ENCODE data around the gene APP.
"Not testable (repeated sequence)": the region's sequence is repeated elsewhere in the genome, so short reads cannot be mapped to it uniquely, and the experiment has no call there.

The APP gene

DNA sequence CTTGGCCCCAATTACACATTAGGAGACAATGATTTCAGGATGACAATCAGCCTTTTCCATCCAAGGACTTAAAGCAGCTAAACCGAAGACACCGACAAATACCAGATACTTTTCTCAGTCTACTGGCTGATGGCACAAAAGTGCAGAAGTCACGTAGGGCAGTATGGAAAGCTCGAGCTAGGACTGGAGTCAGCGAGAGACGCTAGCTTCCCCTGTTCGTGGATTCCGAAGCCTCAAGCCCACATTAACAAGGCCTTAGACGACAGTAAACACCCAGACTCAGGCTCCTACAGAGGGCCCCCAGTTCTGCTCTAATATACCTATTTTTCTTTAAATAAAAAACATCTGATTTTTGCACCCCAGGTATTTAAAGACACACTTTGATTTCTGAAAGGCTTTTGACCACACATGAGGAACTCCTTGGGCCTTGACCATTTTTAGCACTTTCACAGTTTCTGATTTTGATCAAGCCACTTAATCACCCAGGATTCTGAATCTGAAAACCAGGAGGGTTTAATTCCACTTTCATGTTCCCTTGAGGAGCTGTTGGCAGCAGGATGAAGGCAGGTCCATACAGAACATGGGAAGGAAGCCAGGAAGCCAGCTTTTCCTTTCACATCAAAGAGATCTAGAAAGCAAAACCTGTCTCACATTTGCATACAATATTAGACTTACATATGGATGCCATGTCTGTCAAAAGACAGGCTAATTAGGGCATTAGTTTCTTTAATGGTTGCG, 231.7 kb downstream of the APP start:
- DNase-seq (ENCODE audit: low read depth), result no peak

DNA sequence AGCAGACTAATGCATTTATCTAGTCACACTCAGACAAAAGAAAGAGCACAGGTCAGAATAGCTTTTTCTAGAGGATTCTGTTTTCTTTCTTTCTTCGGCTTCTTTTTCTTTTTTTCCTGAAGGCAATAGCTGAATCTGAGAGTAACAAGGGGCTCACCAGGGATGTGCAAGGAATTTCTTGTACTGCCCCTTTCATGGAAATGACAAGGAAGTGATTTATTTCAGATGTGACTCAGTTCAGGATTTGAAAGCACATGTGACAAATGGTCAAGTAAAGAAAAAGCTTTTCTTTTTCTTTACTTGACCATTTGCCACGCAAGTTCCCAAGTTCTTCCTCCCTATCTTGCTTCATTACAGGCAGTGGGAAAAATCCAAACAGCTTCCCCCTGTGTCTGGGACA, 233.8 kb downstream of the APP start:
- no peak for DNase-seq (ENCODE audit: low read depth)

GRCh38 chr21:25934771-25935224, 235.8 kb downstream of the APP start:
- no peak for DNase-seq (ENCODE audit: low read depth)

DNA sequence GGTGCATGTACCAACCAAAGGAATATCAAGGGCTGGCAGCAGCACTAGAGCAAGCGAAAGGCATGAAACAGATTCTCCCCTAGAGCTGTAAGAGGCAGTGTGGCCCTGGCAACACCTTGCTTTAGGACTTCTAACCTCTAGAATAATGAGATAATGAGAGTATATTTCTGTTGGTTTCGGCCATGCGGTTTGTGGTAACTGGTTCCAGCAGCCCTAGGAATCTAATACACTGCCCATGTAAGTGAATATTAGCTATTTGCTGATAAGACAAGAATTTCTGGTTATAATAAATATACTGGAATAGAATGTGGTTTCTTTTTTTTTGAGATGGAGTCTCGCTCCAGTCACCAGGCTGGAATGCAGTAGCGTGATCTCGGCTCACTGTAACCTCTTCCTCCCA, 236.4 kb downstream of the APP start:
- no peak for DNase-seq (ENCODE audit: low read depth)

- DNase-seq (ENCODE audit: low read depth), result no peak
These were observed 238.8 kb downstream of the APP start for GRCh38 chr21:25931765-25932164.

DNA sequence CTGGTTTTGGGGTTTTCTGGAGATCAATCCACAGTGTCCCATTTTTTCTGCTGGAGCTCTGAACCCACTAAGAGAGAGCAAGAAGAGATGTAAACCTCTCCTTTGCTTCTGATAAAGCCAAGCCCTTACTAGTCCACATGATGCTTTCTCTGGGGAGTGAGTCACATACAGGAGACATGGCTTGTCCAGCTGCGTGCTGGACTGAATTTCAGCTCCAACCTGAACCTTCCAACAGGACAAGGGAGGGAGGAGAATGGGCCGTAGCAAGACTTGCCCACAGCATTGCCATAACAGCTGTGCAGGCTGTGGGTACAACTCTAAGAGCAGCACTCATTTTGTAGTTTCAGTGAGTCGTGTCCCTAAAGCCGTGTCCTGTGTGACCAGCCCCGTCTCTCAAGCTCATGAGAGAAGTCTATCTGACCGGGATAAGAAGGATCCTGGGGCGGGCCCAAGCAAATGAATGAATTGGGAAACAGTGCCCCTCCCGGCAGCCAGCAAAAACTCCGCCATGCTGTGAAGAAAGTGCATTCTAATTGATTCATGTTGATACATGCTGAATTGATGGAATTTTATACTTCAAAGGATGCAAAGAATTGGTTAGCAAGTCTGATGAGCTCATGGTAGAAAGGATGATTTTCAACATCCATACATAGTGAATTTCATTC, 240.6 kb downstream of the APP start:
- no peak for DNase-seq (ENCODE audit: low read depth)

GRCh38 chr21:25927195-25927880, 243.2 kb downstream of the APP start:
- DNase-seq (ENCODE audit: low read depth), result no peak

DNA sequence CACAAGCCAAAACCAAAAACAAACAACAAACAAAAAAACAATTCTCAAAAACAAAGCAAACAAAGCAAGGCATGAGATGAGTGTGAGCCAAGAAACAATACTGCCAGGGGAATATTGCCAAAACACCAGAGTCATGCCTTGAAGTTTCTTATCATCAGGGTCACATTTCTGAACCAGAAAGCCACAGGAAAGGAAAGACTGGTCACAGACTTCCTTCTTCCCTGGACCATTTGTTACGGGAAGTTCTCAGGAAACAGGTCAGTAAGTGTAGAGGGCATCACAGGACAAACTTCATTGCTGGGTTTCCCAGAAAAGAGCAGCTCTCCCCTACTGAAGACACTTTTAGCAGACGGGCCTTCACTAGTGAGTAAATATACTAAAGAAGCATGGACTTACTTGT, 244.6 kb downstream of the APP start:
- DNase-seq (ENCODE audit: low read depth), result no peak

- no peak for DNase-seq (ENCODE audit: low read depth)
These were observed 245.3 kb downstream of the APP start for GRCh38 chr21:25925064-25925800.

- not testable (repeated sequence) for DNase-seq (ENCODE audit: low read depth)
These were observed 252.4 kb downstream of the APP start for GRCh38 chr21:25918152-25918551.

DNA sequence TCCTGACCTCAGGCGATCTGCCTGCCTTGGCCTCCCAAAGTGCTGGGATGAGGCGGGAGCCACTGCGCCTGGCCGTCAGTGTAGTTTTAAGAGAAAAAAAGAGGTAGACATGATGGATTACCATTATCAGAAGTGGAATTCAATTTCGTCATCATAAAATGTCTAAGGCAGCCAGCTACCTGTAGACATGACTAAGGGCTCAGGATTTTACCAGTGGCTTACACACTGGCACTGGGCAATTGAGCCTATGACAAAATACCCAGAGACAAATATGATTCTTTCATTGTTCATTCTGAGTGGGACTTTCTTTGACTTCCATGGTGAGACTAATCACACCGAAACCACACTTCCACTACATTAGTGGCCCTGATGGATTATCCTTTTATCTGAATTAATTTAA, 254.3 kb downstream of the APP start:
- DNase-seq (ENCODE audit: low read depth), result no peak

DNA sequence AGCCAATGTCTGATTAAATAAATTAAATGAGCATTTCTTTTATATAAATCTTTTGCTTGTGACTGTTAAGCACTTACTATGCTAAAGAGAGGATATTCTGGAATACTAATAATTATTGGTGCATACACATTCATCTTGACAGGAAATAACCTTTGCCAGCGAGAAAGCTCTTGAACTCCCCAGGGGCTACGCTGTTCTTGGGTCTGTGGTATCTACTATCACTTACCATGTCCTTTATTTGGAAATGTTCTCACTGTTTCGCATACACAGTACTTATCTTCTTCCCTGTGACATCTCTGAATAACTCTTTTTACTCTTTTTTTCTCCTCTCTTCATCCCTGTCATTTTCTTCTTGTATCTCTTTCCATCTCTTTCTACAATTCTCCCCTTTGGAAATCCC, 257.1 kb downstream of the APP start:
- no peak for DNase-seq (ENCODE audit: low read depth)

GRCh38 chr21:25912402-25912746, 258.2 kb downstream of the APP start:
- no peak for DNase-seq (ENCODE audit: low read depth)

GRCh38 chr21:25911730-25912401, 258.7 kb downstream of the APP start:
- no peak for DNase-seq (ENCODE audit: low read depth)

DNA sequence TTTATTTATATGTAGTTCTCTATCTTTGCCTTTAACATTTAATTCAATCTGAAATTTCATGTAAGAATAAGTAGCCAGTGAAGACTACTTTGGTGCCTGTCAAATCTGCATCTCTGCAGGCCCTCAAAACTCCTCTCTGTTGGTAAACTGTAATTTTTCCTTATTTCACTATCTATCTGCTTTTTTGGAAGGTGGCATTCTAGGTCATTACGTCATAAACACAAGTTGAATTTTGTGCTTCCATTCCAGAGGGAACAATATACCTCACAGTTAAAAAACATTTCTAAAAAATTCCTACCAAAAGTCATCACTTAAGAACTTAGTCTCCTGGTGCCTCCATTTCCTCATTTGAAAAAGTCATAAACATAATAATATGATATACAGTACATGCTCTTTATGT, 259.8 kb downstream of the APP start:
- no peak for DNase-seq (ENCODE audit: low read depth)

DNA sequence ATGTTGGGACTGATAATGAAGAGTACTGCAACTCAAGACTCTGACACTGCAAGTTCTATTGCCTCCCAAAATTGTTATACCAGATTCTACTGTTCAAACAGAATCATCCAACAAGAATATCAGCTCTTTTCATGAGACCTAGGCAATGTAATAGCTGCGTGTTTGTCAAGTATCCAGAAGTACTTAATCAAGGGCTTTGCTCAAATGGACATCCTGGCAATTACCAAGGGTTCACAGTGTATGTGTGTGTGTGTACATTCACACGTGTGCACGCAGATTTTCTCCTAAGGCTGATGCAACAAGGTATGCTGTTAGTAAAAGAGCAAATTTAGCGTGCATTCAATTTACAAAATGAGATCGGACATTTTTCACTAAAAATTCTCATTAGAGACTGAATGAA, 261.2 kb downstream of the APP start:
- no peak for DNase-seq (ENCODE audit: low read depth)

DNA sequence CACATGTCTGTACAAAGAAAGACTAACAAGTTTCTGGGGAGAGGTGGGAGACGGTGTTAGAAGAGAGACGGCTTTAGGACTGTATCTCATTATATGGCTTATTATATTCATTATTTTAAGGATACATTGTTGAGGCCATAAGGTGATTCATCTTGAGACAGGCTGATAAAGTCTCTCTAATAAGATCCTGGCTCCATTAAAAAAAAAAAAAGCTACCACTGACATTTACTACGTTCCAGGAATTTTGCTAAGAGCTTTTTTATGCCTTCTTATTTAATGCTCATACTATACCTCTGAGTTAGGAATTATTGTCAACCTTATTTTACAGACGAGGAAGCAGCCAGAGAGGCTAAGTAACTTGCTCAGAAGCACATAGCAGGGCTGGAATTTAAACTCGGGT, 262.1 kb downstream of the APP start:
- DNase-seq (ENCODE audit: low read depth), result no peak

GRCh38 chr21:25907573-25908275, 262.8 kb downstream of the APP start:
- no peak for DNase-seq (ENCODE audit: low read depth)

DNA sequence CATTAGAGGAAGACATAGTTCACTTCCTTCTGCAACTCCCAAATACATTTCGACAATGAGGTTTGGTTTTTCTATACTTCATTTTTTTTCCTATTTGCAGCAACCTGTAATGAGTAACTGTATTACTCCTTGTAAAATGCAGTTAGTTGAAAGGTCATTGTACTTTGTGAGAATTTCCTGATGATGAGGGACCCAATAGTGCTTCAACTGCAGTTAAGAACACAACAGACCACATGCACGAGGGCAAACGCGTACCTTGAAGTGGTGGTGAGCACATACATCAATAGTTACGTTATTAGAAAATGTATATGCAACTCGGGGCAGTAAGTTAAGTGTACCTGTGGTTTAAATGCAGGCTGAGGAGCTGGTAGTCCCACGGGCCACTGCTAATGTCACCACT, 264.0 kb downstream of the APP start:
- DNase-seq (ENCODE audit: low read depth), result no peak

DNA sequence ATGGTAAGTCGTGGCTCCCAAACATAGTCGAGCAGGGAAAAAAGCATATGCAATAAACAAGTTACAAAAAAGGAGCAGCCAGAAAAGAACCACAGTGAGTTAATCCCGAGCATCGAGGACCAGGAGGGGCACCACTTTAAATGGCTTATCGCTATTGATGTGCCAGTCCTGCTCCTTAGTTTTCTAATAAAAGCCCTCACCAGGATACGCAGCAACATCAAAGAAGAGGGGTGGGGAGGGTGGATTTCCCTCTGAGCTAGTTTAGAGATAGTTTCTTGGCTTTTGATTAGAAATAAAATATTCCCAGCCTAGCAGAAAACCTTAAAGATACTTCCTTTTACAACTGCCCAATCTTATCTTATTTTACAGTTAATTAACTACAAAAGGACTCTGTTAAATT, 265.4 kb downstream of the APP start:
- DNase-seq (ENCODE audit: low read depth), result no peak

- no peak for DNase-seq (ENCODE audit: low read depth)
These were observed 266.4 kb downstream of the APP start for GRCh38 chr21:25904044-25904695.
